Measurements from ENCODE around the gene AXIN2.

Gene AXIN2

GRCh38 chr17:65576939-65577338 is 15.5 kb upstream of the AXIN2 start:
- DNase-seq, result no peak

GRCh38 chr17:65573282-65573602 is 11.8 kb upstream of the AXIN2 start:
- DNase-seq, result no peak

GRCh38 chr17:65572581-65573281 is 11.3 kb upstream of the AXIN2 start:
- no peak for DNase-seq

- DNase-seq, result no peak
Measured at GRCh38 chr17:65572186-65572580, 10.7 kb upstream of the AXIN2 start.

- DNase-seq, result no peak
Measured at GRCh38 chr17:65568918-65569317, 7.5 kb upstream of the AXIN2 start.

- no peak for DNase-seq
Measured at GRCh38 chr17:65567566-65567965, 6.1 kb upstream of the AXIN2 start.

- DNase-seq, result no peak
Measured at GRCh38 chr17:65565559-65565958, 4.1 kb upstream of the AXIN2 start.

- no peak for DNase-seq
Measured at GRCh38 chr17:65564793-65565192, 3.3 kb upstream of the AXIN2 start.

- DNase-seq, result no peak
Measured at GRCh38 chr17:65562206-65562531, 721 bp upstream of the AXIN2 start.

- peak; percentile 22 for DNase-seq
Measured at GRCh38 chr17:65560628-65561451, 608 bp downstream of the AXIN2 start.

GRCh38 chr17:65559804-65560627 is 1.4 kb downstream of the AXIN2 start:
- DNase-seq, result no peak

- no peak for DNase-seq
Measured at GRCh38 chr17:65559461-65559803, 2.0 kb downstream of the AXIN2 start.

- no peak for DNase-seq
Measured at GRCh38 chr17:65558683-65559460, 2.6 kb downstream of the AXIN2 start.

- DNase-seq, result no peak
Measured at GRCh38 chr17:65558311-65558682, 3.2 kb downstream of the AXIN2 start.

GRCh38 chr17:65557349-65558310 is 3.8 kb downstream of the AXIN2 start:
- no peak for DNase-seq

GRCh38 chr17:65556910-65557348 is 4.5 kb downstream of the AXIN2 start:
- DNase-seq, result no peak

- peak; percentile 41 for DNase-seq
Measured at GRCh38 chr17:65556014-65556909, 5.2 kb downstream of the AXIN2 start.

- no peak for DNase-seq
Measured at GRCh38 chr17:65554553-65555223, 6.8 kb downstream of the AXIN2 start.

- no peak for DNase-seq
Measured at GRCh38 chr17:65553646-65554552, 7.5 kb downstream of the AXIN2 start.
